Smooth muscle cell (in vitro differentiated cells): ENCODE results near the gene BCAS4. TPM values are rescaled to one million over a fixed set of nuclear protein-coding genes. Genes with fewer than 3 reads are reported as not detected.

Experiments
- DNase-seq: peaks from one replicate; lab custom pipeline; 2025; ENCODE audit not compliant: unreplicated experiment; lab: John Stamatoyannopoulos, UW
- H2AFZ ChIP-seq: fragments of 200-600 bp; sonication (generic); 2 replicates; pipeline ENCODE4 v1.6.0; 2016; ENCODE audit warnings: antibody characterized with exemption, low read depth, mild to moderate bottlenecking
- H3F3A ChIP-seq: fragments of 200-600 bp; sonication (generic); 2 replicates; pipeline ENCODE4 v1.6.0; 2017; ENCODE audit warnings: antibody characterized with exemption, low read depth
- H3K27ac ChIP-seq: fragments of 200-600 bp; sonication (generic); 2 replicates; pipeline ENCODE4 v1.5.1; 2016; ENCODE audit warnings: low read depth, mild to moderate bottlenecking
- H3K27me3 ChIP-seq: fragments of 200-600 bp; sonication (generic); 2 replicates; pipeline ENCODE4 v1.6.1; 2016; ENCODE audit warnings: low read depth, mild to moderate bottlenecking
- H3K36me3 ChIP-seq: fragments of 200-600 bp; sonication (generic); 2 replicates; pipeline ENCODE4 v1.5.1; 2016; ENCODE audit warnings: low read depth
- H3K4me1 ChIP-seq: fragments of 200-600 bp; sonication (generic); 2 replicates; pipeline ENCODE4 v1.5.1; 2016; ENCODE audit warnings: low read depth
- H3K4me2 ChIP-seq: fragments of 200-600 bp; sonication (generic); 2 replicates; pipeline ENCODE4 v1.6.0; 2016; ENCODE audit warnings: mild to moderate bottlenecking
- H3K4me3 ChIP-seq: fragments of 200-600 bp; sonication (generic); 2 replicates; pipeline ENCODE4 v1.5.1; 2016; ENCODE audit warnings: mild to moderate bottlenecking
- H3K79me2 ChIP-seq: fragments of 200-600 bp; sonication (generic); 2 replicates; pipeline ENCODE4 v1.6.0; 2016; ENCODE audit warnings: low read depth, mild to moderate bottlenecking
- H3K9ac ChIP-seq: fragments of 200-600 bp; sonication (generic); 2 replicates; pipeline ENCODE4 v1.6.0; 2016; ENCODE audit warnings: low read depth
- H3K9me3 ChIP-seq: fragments of 200-600 bp; sonication (generic); replicated peaks from 2 replicates; pipeline ENCODE4 v1.5.1; 2016; ENCODE audit warnings: low read depth
- H4K20me1 ChIP-seq: fragments of 200-600 bp; sonication (generic); 2 replicates; pipeline ENCODE4 v1.6.0; 2016; ENCODE audit warnings: low read depth
- WGBS: methylation state at CpG from one replicate; pipeline ENCODE4 v1.1.7; 2016; ENCODE audit warnings: low lambda C conversion rate; 5-methylcytosine and 5-hydroxymethylcytosine counted together
- polyA plus RNA-seq: library from polyadenylated mRNA; unstranded; fragments of >200 nt; fragmentation: Nextera tagmentation; extraction: Ambion mirVana; gene quantifications from 2 replicates; pipeline ENCODE4 v1.2.1, GENCODE V29; 2016
- total RNA-seq: library from RNA; depleted of rRNA; stranded (reverse); fragments of >200 nt; gene quantifications from 2 replicates; pipeline ENCODE4 v1.2.3, GENCODE V29; 2014
- TF ChIP-seq, protein P1 (sequence below): fragments of 200-600 bp; sonication (generic); IDR thresholded peaks from 2 replicates; pipeline ENCODE4 v1.5.1; 2017; ENCODE audit warnings: borderline replicate concordance, mild to moderate bottlenecking, antibody characterized with exemption; ENCODE audit not compliant: insufficient read depth, poor library complexity, severe bottlenecking

The BCAS4 gene
- total and polyA plus RNA-seq, 2 experiments from 2014 or later, result 5.3 to 14.1 TPM

DNA sequence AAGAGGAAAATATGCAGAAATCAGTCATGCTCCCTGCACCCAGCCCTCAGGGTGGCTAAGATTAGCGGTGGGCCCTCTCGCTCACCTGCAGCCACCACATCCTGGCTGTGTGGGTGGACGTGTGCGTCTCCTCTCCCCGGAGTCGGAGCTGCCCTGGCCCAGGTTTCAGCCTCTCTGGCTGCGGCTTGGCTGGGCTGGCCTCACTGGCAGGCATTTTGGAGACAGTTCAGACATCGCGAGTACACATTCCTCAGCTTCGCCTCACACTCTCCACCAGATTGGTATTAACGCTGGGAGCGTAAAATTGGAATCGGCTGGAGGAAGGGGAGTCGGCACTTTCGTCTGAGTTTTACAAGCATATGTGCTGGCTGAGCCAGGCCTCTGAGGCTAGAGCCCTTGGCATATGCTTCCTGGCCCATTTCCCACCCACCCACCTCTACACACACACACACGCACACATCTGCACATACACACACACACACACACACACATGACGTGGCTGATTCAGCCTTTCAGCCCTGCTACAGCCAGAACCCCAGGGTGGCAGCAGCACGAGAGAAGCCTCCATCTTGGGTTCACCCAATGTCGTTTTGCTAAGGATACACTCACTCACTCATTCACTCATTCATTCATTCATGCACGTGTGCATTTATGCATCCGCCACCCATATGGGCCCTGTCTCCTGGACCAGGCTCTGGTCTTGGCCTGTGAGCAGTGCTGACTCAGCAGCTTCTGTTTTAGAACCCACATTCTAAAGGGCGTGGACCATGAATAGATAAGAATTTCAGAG lies 42.9 kb downstream of the BCAS4 start:
- Histone ChIP-seq H2AFZ (peak overlapping the region; percentile 34), H3K4me2 (peak overlapping the region; percentile 63), H3K9me3 (no peaks in the 10 kb centered on the region), H4K20me1 (no peaks in the 10 kb centered on the region), H3K9ac (no peak overlapping the region), H3K27me3 (no peaks in the 10 kb centered on the region), H3K36me3 (no peaks in the 10 kb centered on the region), H3K4me1 (no peaks in the 10 kb centered on the region), H3F3A (peaks cover 4% of the 10 kb centered on the region), H3K79me2 (no peaks in the 10 kb centered on the region), H3K27ac (peak overlapping the region; percentile 61), H3K4me3 (no peak overlapping the region)
- peak; percentile 5 for DNase-seq
- TF ChIP-seq, protein P1, sequence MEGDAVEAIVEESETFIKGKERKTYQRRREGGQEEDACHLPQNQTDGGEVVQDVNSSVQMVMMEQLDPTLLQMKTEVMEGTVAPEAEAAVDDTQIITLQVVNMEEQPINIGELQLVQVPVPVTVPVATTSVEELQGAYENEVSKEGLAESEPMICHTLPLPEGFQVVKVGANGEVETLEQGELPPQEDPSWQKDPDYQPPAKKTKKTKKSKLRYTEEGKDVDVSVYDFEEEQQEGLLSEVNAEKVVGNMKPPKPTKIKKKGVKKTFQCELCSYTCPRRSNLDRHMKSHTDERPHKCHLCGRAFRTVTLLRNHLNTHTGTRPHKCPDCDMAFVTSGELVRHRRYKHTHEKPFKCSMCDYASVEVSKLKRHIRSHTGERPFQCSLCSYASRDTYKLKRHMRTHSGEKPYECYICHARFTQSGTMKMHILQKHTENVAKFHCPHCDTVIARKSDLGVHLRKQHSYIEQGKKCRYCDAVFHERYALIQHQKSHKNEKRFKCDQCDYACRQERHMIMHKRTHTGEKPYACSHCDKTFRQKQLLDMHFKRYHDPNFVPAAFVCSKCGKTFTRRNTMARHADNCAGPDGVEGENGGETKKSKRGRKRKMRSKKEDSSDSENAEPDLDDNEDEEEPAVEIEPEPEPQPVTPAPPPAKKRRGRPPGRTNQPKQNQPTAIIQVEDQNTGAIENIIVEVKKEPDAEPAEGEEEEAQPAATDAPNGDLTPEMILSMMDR, result no peak
- 35% methylated on average over 22 of the region's 22 CpGs for WGBS

DNA sequence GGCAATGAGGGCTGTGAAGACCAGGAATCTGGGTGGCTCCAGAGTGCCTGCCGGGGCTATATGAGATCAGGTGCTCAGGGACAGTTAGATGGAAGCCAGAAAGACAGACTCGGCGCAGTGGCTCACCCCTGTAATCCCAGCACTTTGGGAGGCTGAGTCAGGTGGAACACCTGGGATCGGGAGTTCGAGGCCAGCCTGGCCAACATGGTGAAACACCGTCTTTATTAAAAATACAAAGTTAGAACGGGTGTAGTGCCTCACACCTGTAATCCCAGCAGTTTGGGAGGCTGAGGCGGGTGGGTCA lies 43.4 kb downstream of the BCAS4 start:
- no peak overlapping the region for H3K9ac ChIP-seq
- H3K27me3 ChIP-seq, result no peaks in the 10 kb centered on the region
- no peaks in the 10 kb centered on the region for H3K79me2 ChIP-seq
- peak overlapping the region; percentile 63 for H3K4me2 ChIP-seq
- H3F3A ChIP-seq, result peaks cover 4% of the 10 kb centered on the region
- H4K20me1 ChIP-seq, result no peaks in the 10 kb centered on the region
- H3K27ac ChIP-seq, result peak overlapping the region; percentile 61
- DNase-seq, result no peak
- H3K4me3 ChIP-seq, result no peak overlapping the region
- 97% methylated on average over 8 of the region's 8 CpGs for WGBS
- H3K4me1 ChIP-seq, result no peaks in the 10 kb centered on the region
- no peak overlapping the region for H2AFZ ChIP-seq
- TF ChIP-seq, protein P1, result no peak
- no peaks in the 10 kb centered on the region for H3K36me3 ChIP-seq
- no peaks in the 10 kb centered on the region for H3K9me3 ChIP-seq

DNA sequence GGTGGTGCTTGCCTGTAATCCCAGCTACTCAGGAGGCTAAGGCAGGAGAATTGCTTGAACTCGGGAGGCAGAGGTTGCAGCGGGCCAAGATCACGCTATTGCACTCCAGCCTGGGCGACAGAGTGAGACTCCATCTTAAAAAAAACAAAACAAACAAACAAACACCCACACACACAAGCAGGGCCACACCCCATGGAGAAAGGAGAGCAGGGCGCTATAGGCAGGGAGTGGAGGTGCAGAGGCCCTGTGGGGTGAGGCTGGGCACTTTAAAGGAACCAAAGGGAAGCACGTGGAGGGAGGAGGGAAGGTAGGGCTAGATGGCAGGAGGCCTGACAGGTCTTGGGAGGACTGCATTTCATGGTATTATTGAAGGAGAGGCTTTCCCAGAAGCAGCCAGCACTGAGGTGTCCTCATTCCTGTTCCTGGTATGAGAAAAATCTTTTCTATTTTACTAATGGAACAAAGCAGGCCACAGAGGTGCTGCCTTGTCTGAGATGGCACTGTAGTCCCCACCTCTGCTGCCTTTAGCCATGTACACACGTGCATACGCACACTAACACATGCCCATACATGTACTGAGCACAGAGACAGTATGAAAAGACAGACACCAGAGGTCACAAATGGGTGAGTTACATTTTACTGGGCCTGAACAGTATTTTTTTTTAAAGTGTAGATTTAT lies 44.0 kb downstream of the BCAS4 start:
- Histone ChIP-seq H3K4me1 (no peaks in the 10 kb centered on the region), H3K9me3 (no peaks in the 10 kb centered on the region), H4K20me1 (no peaks in the 10 kb centered on the region), H3K27me3 (no peaks in the 10 kb centered on the region), H3K4me3 (no peak overlapping the region), H3K4me2 (no peak overlapping the region), H3F3A (peaks cover 4% of the 10 kb centered on the region), H3K27ac (peak overlapping the region; percentile 9), H3K79me2 (no peaks in the 10 kb centered on the region), H3K36me3 (no peaks in the 10 kb centered on the region), H2AFZ (no peak overlapping the region), H3K9ac (no peak overlapping the region)
- DNase-seq, result no peak
- WGBS, result 86% methylated on average over 8 of the region's 8 CpGs
- TF ChIP-seq, protein P1, result no peak
